Endothelial cell of umbilical vein (primary cell): ENCODE measurements around the gene TTLL10. TPM values are rescaled to one million over a fixed set of nuclear protein-coding genes. Genes with fewer than 3 reads are reported as not detected.

ENCODE experiments used
- BruUV-seq: library from RNA; stranded (reverse); fragments of 400-500 nt; replicated peaks from 2 replicates; lab custom pipeline; 2021; lab: Mats Ljungman, UMichigan
- CTCF ChIA-PET: fragments of 300-600, 350-600 bp; sonication (Branson Sonifier 250); formaldehyde crosslinking; loops from one replicate; lab custom pipeline; 2021; ENCODE audit warnings: antibody characterized with exemption, inconsistent platforms; lab: Charles Lee
- POLR2A ChIA-PET: fragments of 300-600, 350-600 bp; sonication (Branson Sonifier 250); formaldehyde crosslinking; loops from one replicate; lab custom pipeline; 2021; ENCODE audit warnings: antibody characterized with exemption, inconsistent platforms; lab: Charles Lee
- DNase-seq: peaks from one replicate; pipeline ENCODE4 v3.0.0-alpha.2; 2011; ENCODE audit warnings: low read depth, low spot score
- FAIRE-seq: peaks from 2 replicates; lab custom pipeline; 2011; peaks lifted over from hg19 to GRCh38; lab: Jason Lieb, UNC
- H2AFZ ChIP-seq: 2 replicates; pipeline ENCODE4 v1.6.0; 2012; ENCODE audit warnings: low read depth, low read length, control low read depth, inconsistent platforms
- H3K27ac ChIP-seq: 2 replicates; pipeline ENCODE4 v1.5.1; 2011; ENCODE audit warnings: low read depth, mild to moderate bottlenecking, control low read depth, low read length, moderate library complexity; ENCODE audit not compliant: insufficient read depth
- H3K27me3 ChIP-seq, 2 experiments: 2 replicates each; pipeline versions ENCODE4 v1.6.0 to v1.6.1; 2011; ENCODE audit warnings: low read length in 2 of 2, mixed read lengths in 1 of 2; ENCODE audit not compliant: control insufficient read depth in 2 of 2, insufficient read depth in 2 of 2
- H3K36me3 ChIP-seq, 2 experiments: 2 replicates in 1 of 2; 3 replicates in 1 of 2; pipeline ENCODE4 v1.5.1; 2011; ENCODE audit warnings: low read length in 2 of 2, mild to moderate bottlenecking in 1 of 2, moderate library complexity in 1 of 2; ENCODE audit not compliant: control insufficient read depth in 2 of 2, insufficient read depth in 2 of 2; ENCODE audit errors: extremely low read depth in 1 of 2
- H3K4me1 ChIP-seq: 3 replicates; pipeline ENCODE4 v1.5.1; 2011; ENCODE audit warnings: mild to moderate bottlenecking, low read length; ENCODE audit not compliant: control insufficient read depth, insufficient read depth; ENCODE audit errors: extremely low read depth
- H3K4me2 ChIP-seq: 2 replicates; pipeline ENCODE4 v1.6.1; 2011; ENCODE audit warnings: low read length, control low read depth, mixed read lengths; ENCODE audit not compliant: insufficient read depth
- H3K4me3 ChIP-seq, 3 experiments: fragments of 200-600 bp in 1 of 3; sonication (generic), shearing (Covaris generic) in 1 of 3; replicated peaks in 1 of 3; 2 replicates each; pipeline ENCODE4 v1.5.1; 2011 to 2016; ENCODE audit warnings: control low read depth in 3 of 3, low read length in 3 of 3, mild to moderate bottlenecking in 2 of 3, inconsistent platforms in 1 of 3, low read depth in 1 of 3, moderate library complexity in 1 of 3; ENCODE audit not compliant: insufficient read depth in 1 of 3
- H3K79me2 ChIP-seq: 2 replicates; pipeline ENCODE4 v1.6.0; 2012; ENCODE audit warnings: low read length, inconsistent platforms; ENCODE audit not compliant: control insufficient read depth, insufficient read depth
- H3K9ac ChIP-seq: replicated peaks from 2 replicates; pipeline ENCODE3; 2011; ENCODE audit warnings: low read length, control low read depth; ENCODE audit not compliant: insufficient read depth; ENCODE audit errors: extremely low read depth
- H3K9me1 ChIP-seq: replicated peaks from 3 replicates; pipeline ENCODE4 v1.6.0; 2011; ENCODE audit warnings: mild to moderate bottlenecking, low read length; ENCODE audit not compliant: control insufficient read depth, insufficient read depth; ENCODE audit errors: extremely low read depth
- H3K9me3 ChIP-seq: replicated peaks from 2 replicates; pipeline ENCODE4 v1.5.1; 2012; ENCODE audit warnings: low read length, inconsistent platforms; ENCODE audit not compliant: control insufficient read depth, insufficient read depth
- H4K20me1 ChIP-seq: replicated peaks from 2 replicates; pipeline ENCODE3; 2011; ENCODE audit warnings: mild to moderate bottlenecking, low read length; ENCODE audit not compliant: control insufficient read depth, insufficient read depth; ENCODE audit errors: extremely low read depth
- EZH2 ChIP-seq: IDR thresholded peaks from 2 replicates; pipeline ENCODE4 v1.6.1; 2012; ENCODE audit warnings: borderline replicate concordance, low read depth, mild to moderate bottlenecking, moderate library complexity, low read length, inconsistent platforms; ENCODE audit not compliant: severe bottlenecking
- FOS ChIP-seq: IDR thresholded peaks from 2 replicates; pipeline ENCODE4 v1.6.1; 2011; ENCODE audit warnings: mild to moderate bottlenecking, low read length, moderate library complexity, borderline replicate concordance; ENCODE audit not compliant: insufficient read depth
- GATA2 ChIP-seq: IDR thresholded peaks from 2 replicates; pipeline ENCODE4 v1.7.0; 2011; ENCODE audit warnings: low read depth, mild to moderate bottlenecking, moderate library complexity, mixed read lengths, low read length; ENCODE audit not compliant: insufficient read length, insufficient read depth
- JUN ChIP-seq: IDR thresholded peaks from 2 replicates; pipeline ENCODE4 v1.6.1; 2011; ENCODE audit warnings: borderline replicate concordance, low read depth; ENCODE audit not compliant: insufficient read length, insufficient read depth
- MAX ChIP-seq: IDR thresholded peaks from 2 replicates; pipeline ENCODE4 v1.6.1; 2011; ENCODE audit not compliant: insufficient read depth, insufficient read length
- MYC ChIP-seq: IDR thresholded peaks from one replicate; pipeline ENCODE4 v1.6.1; 2011; ENCODE audit warnings: mild to moderate bottlenecking, low read depth, low read length
- POLR2A ChIP-seq: IDR thresholded peaks from 2 replicates; pipeline ENCODE4 v1.6.1; 2012; ENCODE audit warnings: low read depth, mild to moderate bottlenecking, control low read depth, low read length
- POLR2AphosphoS5 ChIP-seq: IDR thresholded peaks from 2 replicates; pipeline ENCODE4 v1.6.1; 2012; ENCODE audit warnings: low read depth, mild to moderate bottlenecking, control low read depth, low read length, moderate library complexity; ENCODE audit not compliant: insufficient read depth
- dilution Hi-C: fragments of 300-500 bp; cut with MboI; formaldehyde crosslinking; loops from one replicate; pipeline ENCODE4 v1.15.0; 2019; ENCODE audit warnings: low sequenced_read_pairs; ENCODE audit not compliant: extremely low pct_ligation_motif_present
- intact Hi-C: fragments of 100-400 bp; cut with micrococcal nuclease; formaldehyde crosslinking; loops from one replicate; pipeline ENCODE4 v1.10.0; 2022
- polyA plus RNA-seq, 4 experiments: library from polyadenylated mRNA; depleted of rRNA in 3 of 4; stranded (reverse) in 3 of 4; unstranded in 1 of 4; fragments of >200 nt; gene quantifications; 2 replicates each; pipeline versions ENCODE4 v1.2.1 to v1.2.3, GENCODE V29; 2011 to 2012; ENCODE audit warnings: missing spikeins in 1 of 4
- total RNA-seq: library from RNA; stranded (reverse); gene quantifications from 2 replicates; pipeline ENCODE4 v1.2.3, GENCODE V29; 2021
- TF ChIP-seq, protein P1 (sequence below), 2 donors: IDR thresholded peaks; 1 replicate in 1 of 2; 2 replicates in 1 of 2; pipeline ENCODE4 v1.5.1; 2011; ENCODE audit warnings: low read length in 2 of 2, mild to moderate bottlenecking in 2 of 2, moderate library complexity in 2 of 2, control low read depth in 1 of 2, inconsistent platforms in 1 of 2, low read depth in 1 of 2; ENCODE audit not compliant: insufficient read depth in 1 of 2; ENCODE audit errors: extremely low read depth in 1 of 2

Gene TTLL10
- total and polyA plus RNA-seq, 2 donors (not counting 3 experiments of a cell fraction or from before 2014, with no cell fraction given) = not detected

DNA sequence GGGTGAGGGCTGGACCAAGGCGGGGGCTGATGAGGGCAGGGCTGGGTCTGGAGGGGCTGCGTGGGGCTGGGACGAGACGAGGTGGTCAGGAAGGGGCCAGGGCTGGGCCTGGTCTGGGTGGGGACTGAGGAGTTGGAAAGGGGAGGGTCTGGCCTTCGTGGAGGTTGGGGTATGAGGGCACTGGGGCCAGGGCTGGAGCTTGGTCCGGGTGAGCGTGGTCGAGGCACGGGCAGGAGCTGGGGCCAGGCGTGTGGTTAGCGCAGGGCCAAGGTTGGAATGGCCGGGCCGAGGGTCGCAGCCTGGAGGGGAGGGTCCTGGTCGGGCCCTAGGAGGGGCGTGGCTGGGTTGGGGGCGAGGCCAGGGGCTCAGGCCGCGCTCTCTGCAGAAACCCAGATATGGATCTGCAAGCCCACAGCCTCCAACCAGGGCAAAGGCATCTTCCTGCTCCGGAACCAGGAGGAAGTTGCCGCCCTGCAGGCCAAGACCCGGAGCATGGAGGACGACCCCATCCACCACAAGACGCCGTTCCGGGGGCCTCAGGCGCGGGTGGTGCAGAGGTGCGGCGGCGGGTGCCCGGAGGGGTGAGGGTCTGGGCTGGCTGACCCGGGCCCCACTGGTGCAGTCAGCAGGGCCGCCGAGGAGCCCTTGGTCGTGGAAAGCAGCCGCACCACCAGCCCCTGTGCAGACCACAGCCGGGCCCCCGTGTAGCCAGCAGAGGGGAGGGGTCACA lies 9.0 kb downstream of the TTLL10 start:
- Histone ChIP-seq H3K36me3 (no peaks in the 10 kb centered on the region), H3K9ac (no peak overlapping the region), H3K4me2 (no peak overlapping the region), H3K27ac (no peak overlapping the region), H4K20me1 (no peaks in the 10 kb centered on the region), H3K4me1 (no peaks in the 10 kb centered on the region), H3K79me2 (no peaks in the 10 kb centered on the region), H3K9me1 (no peaks in the 10 kb centered on the region), H3K9me3 (no peaks in the 10 kb centered on the region), H3K27me3 (no peaks in the 10 kb centered on the region), H2AFZ (no peak overlapping the region), H3K4me3 (no peak overlapping the region)
- ChIA-PET POLR2A (no interaction called here), CTCF (no interaction called here)
- TF ChIP-seq JUN (no peak), MYC (no peak), POLR2A (no peak), EZH2 (no peak), MAX (no peak), FOS (no peak), POLR2AphosphoS5 (no peak), GATA2 (no peak)
- TF ChIP-seq, protein P1, sequence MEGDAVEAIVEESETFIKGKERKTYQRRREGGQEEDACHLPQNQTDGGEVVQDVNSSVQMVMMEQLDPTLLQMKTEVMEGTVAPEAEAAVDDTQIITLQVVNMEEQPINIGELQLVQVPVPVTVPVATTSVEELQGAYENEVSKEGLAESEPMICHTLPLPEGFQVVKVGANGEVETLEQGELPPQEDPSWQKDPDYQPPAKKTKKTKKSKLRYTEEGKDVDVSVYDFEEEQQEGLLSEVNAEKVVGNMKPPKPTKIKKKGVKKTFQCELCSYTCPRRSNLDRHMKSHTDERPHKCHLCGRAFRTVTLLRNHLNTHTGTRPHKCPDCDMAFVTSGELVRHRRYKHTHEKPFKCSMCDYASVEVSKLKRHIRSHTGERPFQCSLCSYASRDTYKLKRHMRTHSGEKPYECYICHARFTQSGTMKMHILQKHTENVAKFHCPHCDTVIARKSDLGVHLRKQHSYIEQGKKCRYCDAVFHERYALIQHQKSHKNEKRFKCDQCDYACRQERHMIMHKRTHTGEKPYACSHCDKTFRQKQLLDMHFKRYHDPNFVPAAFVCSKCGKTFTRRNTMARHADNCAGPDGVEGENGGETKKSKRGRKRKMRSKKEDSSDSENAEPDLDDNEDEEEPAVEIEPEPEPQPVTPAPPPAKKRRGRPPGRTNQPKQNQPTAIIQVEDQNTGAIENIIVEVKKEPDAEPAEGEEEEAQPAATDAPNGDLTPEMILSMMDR (IDR thresholded peaks at IDR 0.05; ENCODE audit: extremely low read depth in 1 of 2, insufficient read depth in 1 of 2, low read depth in 1 of 2, low read length in 2 of 2) = no peak
- DNase-seq (no peak), FAIRE-seq (no peak)
- dilution Hi-C loops (no loop called here), intact Hi-C loops (no loop called here)
- no TSS peak for BruUV-seq
